HCT116 (cell line): Measurements from ENCODE around the gene CCR7. TPM values are rescaled to one million over a fixed set of nuclear protein-coding genes. Genes with fewer than 3 reads are reported as not detected.
"Not testable (repeated sequence)": the region's sequence is repeated elsewhere in the genome, so short reads cannot be mapped to it uniquely, and the experiment has no call there.

Experiments
- ATAC-seq: fragments of 200-7000 bp; cut with Tn5 transposase; 2 replicates; pipeline ENCODE4 v1.9.1; 2020; ENCODE audit warnings: mild to moderate bottlenecking, moderate library complexity
- BruUV-seq: library from RNA; stranded (reverse); fragments of 400-500 nt; replicated peaks from 2 replicates; lab custom pipeline; 2021; lab: Mats Ljungman, UMichigan
- CTCF ChIA-PET: fragments of 300-600 bp; sonication (Branson Sonifier 250); formaldehyde crosslinking; loops from one replicate; lab custom pipeline; 2021; ENCODE audit warnings: antibody characterized with exemption; lab: Charles Lee
- POLR2A ChIA-PET: fragments of 300-600, 350-600 bp; sonication (Branson Sonifier 250); formaldehyde crosslinking; loops from one replicate; lab custom pipeline; 2021; ENCODE audit warnings: antibody characterized with exemption; lab: Charles Lee
- RAD21 ChIA-PET, 2 experiments: fragments of 300-600 bp; sonication (Branson Sonifier 250); formaldehyde crosslinking; loops; one replicate each; lab custom pipeline; 2023; ENCODE audit warnings: low total read pairs in 2 of 2; ENCODE audit not compliant: uncharacterized antibody in 2 of 2, unreplicated experiment in 2 of 2, low non-redundant PET in 1 of 2; lab: Charles Lee
- DNase-seq: peaks from one replicate; pipeline ENCODE4 v3.0.0-alpha.2; 2010; ENCODE audit warnings: low read depth, low spot score
- H2AFZ ChIP-seq: fragments of 200-600 bp; shearing (Covaris generic), sonication (generic); 2 replicates; pipeline ENCODE4 v1.6.1; 2017; ENCODE audit warnings: low read depth, mixed run types, mixed read lengths, antibody characterized with exemption, low read length; ENCODE audit not compliant: poor library complexity, severe bottlenecking
- H3K27ac ChIP-seq: 2 replicates; pipeline ENCODE4 v1.5.1; 2012; ENCODE audit warnings: low read depth, low read length
- H3K27me3 ChIP-seq: fragments of 200-600 bp; sonication (generic); 2 replicates; pipeline ENCODE4 v1.6.1; 2016; ENCODE audit warnings: mixed run types, low read length, mixed read lengths; ENCODE audit not compliant: insufficient read depth
- H3K36me3 ChIP-seq, 2 experiments: fragments of 200-500 bp in 1 of 2; fragments of 200-600 bp in 1 of 2; sonication (Bioruptor generic) in 1 of 2; sonication (generic) in 1 of 2; 2 replicates each; pipeline versions ENCODE4 v1.5.1 to v1.6.1; 2014 to 2016; ENCODE audit warnings: low read length in 2 of 2, inconsistent platforms in 1 of 2, mixed read lengths in 1 of 2, mixed run types in 1 of 2; ENCODE audit not compliant: insufficient read depth in 2 of 2, control insufficient read depth in 1 of 2
- H3K4me1 ChIP-seq, 2 experiments: fragments of 200-600 bp in 1 of 2; sonication (generic) in 1 of 2; 2 replicates each; pipeline versions ENCODE4 v1.5.1 to v1.6.1; 2012 to 2017; ENCODE audit warnings: low read length in 2 of 2, inconsistent platforms in 1 of 2, mild to moderate bottlenecking in 1 of 2, mixed read lengths in 1 of 2, mixed run types in 1 of 2, moderate library complexity in 1 of 2; ENCODE audit not compliant: insufficient read depth in 2 of 2, control insufficient read depth in 1 of 2
- H3K4me2 ChIP-seq: fragments of 200-600 bp; sonication (generic); 2 replicates; pipeline ENCODE4 v1.6.1; 2017; ENCODE audit warnings: mixed run types, low read length, mixed read lengths
- H3K4me3 ChIP-seq, 2 experiments: fragments of 200-600 bp in 1 of 2; sonication (generic) in 1 of 2; replicated peaks in 1 of 2; 2 replicates each; pipeline ENCODE4 v1.5.1; 2011 to 2016; ENCODE audit warnings: low read length in 2 of 2, control low read depth in 1 of 2, low read depth in 1 of 2, mild to moderate bottlenecking in 1 of 2, mixed read lengths in 1 of 2, mixed run types in 1 of 2
- H3K79me2 ChIP-seq: fragments of 200-600 bp; sonication (generic); 2 replicates; pipeline ENCODE4 v1.6.1; 2017; ENCODE audit warnings: mild to moderate bottlenecking, mixed run types, low read length, moderate library complexity, mixed read lengths; ENCODE audit not compliant: insufficient read depth
- H3K9ac ChIP-seq: fragments of 200-600 bp; sonication (generic); 2 replicates; pipeline ENCODE4 v1.6.1; 2016; ENCODE audit warnings: low read length, mixed read lengths
- H3K9me2 ChIP-seq: fragments of 200-600 bp; sonication (generic), shearing (Covaris generic); 2 replicates; pipeline ENCODE4 v1.6.1; 2017; ENCODE audit warnings: mixed run types, mild to moderate bottlenecking, moderate library complexity; ENCODE audit not compliant: insufficient read depth
- H3K9me3 ChIP-seq, 2 experiments: fragments of 200-500 bp in 1 of 2; fragments of 200-600 bp in 1 of 2; sonication (Bioruptor generic) in 1 of 2; sonication (generic) in 1 of 2; 2 replicates each; pipeline ENCODE4 v1.6.1; 2014 to 2017; ENCODE audit warnings: low read length in 2 of 2, mixed read lengths in 2 of 2, inconsistent platforms in 1 of 2, low read depth in 1 of 2, mild to moderate bottlenecking in 1 of 2, mixed run types in 1 of 2, moderate library complexity in 1 of 2; ENCODE audit not compliant: control insufficient read depth in 1 of 2, insufficient read depth in 1 of 2
- H4K20me1 ChIP-seq: fragments of 200-600 bp; sonication (generic), shearing (Covaris generic); 2 replicates; pipeline ENCODE4 v1.6.1; 2017; ENCODE audit warnings: mixed run types, mild to moderate bottlenecking, moderate library complexity; ENCODE audit not compliant: insufficient read depth
- SP1 ChIP-seq: IDR thresholded peaks from 2 replicates; pipeline ENCODE4 v1.6.1; 2012; ENCODE audit warnings: low read depth
- YY1 ChIP-seq: IDR thresholded peaks from 2 replicates; pipeline ENCODE4 v1.6.1; 2011; ENCODE audit warnings: low read length, low read depth, moderate library complexity, mild to moderate bottlenecking; ENCODE audit not compliant: insufficient replicate concordance; ENCODE audit errors: extremely low read depth
- intact Hi-C: fragments of 100-400 bp; cut with micrococcal nuclease; formaldehyde crosslinking; loops from 2 replicates; pipeline ENCODE4 v1.10.0; 2022
- total RNA-seq: library from RNA; stranded (reverse); gene quantifications from one replicate; pipeline ENCODE4 v1.2.1, GENCODE V29; 2021; ENCODE audit not compliant: unreplicated experiment

The CCR7 gene
- total RNA-seq, 1 experiment from 2014 or later: 0.69 TPM

DNA sequence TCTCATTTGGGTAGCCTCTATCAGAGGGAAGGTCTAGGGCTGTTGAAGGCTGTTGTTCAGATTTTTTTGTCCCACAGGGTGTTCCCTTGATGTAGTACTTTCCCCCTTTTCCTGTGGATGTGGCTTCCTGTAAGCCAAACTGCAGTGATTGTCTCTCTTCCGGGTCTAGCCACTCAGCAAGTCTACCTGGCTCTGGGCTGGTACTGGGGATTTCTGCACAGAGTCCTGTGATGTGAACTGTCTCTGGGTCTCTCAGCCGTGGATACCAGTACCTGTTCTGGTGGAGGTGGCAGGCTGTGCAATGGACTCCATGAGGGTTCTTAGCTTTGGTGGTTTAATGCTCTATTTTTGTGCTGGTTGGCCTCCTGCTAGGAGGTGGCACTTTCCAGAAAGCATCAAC, 23.3 kb upstream of the CCR7 start (continued):
- TF ChIP-seq YY1 (no peak), SP1 (no peak)
- TF ChIP-seq, all 23 proteins: peak for 0

DNA sequence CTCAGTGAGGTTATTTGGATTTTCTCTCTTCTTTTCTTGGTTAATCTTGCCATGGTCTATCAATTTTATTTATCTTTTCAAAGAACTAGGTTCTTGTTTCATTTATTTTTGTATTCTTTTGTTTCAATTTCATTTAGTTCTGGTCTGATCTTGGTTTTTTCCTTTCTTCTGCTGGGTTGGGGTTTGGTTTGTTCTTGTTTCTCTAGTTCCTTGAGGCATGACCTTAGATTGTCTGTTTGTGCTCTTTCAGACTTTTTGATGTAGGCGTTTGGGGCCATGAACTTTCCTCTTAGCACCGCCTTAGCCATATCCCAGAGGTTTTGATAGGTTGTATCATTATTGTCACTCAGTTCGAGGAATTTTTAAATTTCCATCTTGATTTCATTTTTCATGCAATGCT, 21.0 kb upstream of the CCR7 start:
- POLR2A ChIA-PET, RAD21 ChIA-PET: not testable (repeated sequence)

DNA sequence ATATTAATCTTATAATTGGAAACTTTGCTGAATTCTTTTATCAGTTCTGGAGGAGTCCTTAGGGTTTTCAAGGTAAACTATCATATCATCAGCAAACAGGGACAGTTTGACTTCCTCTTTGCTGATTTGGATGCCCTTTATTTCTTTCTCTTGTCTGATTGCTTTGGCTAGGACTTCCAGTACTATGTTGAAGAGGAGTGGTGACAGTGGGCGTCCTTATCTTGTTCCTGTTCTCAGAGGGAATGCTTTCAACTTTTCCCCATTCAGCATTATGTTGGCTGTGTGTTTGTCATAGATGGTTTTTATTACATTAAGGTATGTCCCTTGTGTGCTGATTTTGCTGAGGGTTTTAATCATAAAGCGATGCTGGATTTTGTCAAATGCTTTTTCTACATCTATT, 19.7 kb upstream of the CCR7 start:
- BruUV-seq, H2AFZ ChIP-seq, H3K36me3 ChIP-seq, ATAC-seq, H3K27me3 ChIP-seq, POLR2A ChIA-PET, CTCF ChIA-PET, intact Hi-C loops, H3K9ac ChIP-seq, DNase-seq, RAD21 ChIA-PET, H3K9me3 ChIP-seq, H3K4me3 ChIP-seq, H3K9me2 ChIP-seq, H4K20me1 ChIP-seq, H3K27ac ChIP-seq, H3K4me2 ChIP-seq, H3K79me2 ChIP-seq, H3K4me1 ChIP-seq: not testable (repeated sequence)

More for the DNA sequence above, 21.0 kb upstream of the CCR7 start:
- H3K4me1 ChIP-seq, H2AFZ ChIP-seq, intact Hi-C loops, H3K27ac ChIP-seq, H3K79me2 ChIP-seq, H3K4me2 ChIP-seq, H3K27me3 ChIP-seq, H3K9ac ChIP-seq, H3K9me3 ChIP-seq, BruUV-seq, H3K9me2 ChIP-seq, ATAC-seq, H4K20me1 ChIP-seq, H3K4me3 ChIP-seq, H3K36me3 ChIP-seq, DNase-seq: not testable (repeated sequence)
- CTCF ChIA-PET: interaction anchor here (1.8 kb wide), 1 partner anchor 26 kb away, joined by 3 read pairs; no protein-coding TSS in a partner anchor
